H1 (cell line): Measurements from ENCODE around the gene LEFTY1. TPM values are rescaled to one million over a fixed set of nuclear protein-coding genes. Genes with fewer than 3 reads are reported as not detected.

Source experiments
- CBX5 ChIP-seq: fragments of 300-800, 300-1000 bp; sonication (generic); IDR thresholded peaks from 2 replicates; pipeline ENCODE4 v1.7.1; 2016; ENCODE audit warnings: antibody characterized with exemption, low read length, low read depth
- CBX8 ChIP-seq: fragments of 300-800, 300-1000 bp; sonication (generic); IDR thresholded peaks from 2 replicates; pipeline ENCODE4 v1.7.1; 2016; ENCODE audit warnings: low read depth, low read length, borderline replicate concordance
- EZH2 ChIP-seq: fragments of 200-600 bp; sonication (generic); IDR thresholded peaks from 2 replicates; pipeline ENCODE4 v1.7.1; 2012; ENCODE audit warnings: low read depth, mild to moderate bottlenecking, moderate library complexity, low read length, inconsistent platforms; ENCODE audit not compliant: severe bottlenecking
- HDAC6 ChIP-seq: IDR thresholded peaks from one replicate; pipeline ENCODE4 v1.7.1; 2012; ENCODE audit warnings: low read depth, mild to moderate bottlenecking, inconsistent platforms, low read length, moderate library complexity
- KDM4A ChIP-seq: IDR thresholded peaks from one replicate; pipeline ENCODE4 v1.7.1; 2012; ENCODE audit warnings: low read depth, mild to moderate bottlenecking, moderate library complexity, low read length, inconsistent platforms; ENCODE audit not compliant: severe bottlenecking
- MAFK ChIP-seq: IDR thresholded peaks from 2 replicates; pipeline ENCODE4 v1.6.1; 2012; ENCODE audit warnings: low read depth, mild to moderate bottlenecking, improper control_type of control experiment, low read length
- NANOG ChIP-seq: IDR thresholded peaks from 2 replicates; pipeline ENCODE4 v1.6.1; 2011; ENCODE audit warnings: low read length, low read depth, mild to moderate bottlenecking, inconsistent platforms; ENCODE audit not compliant: insufficient read depth, poor library complexity, severe bottlenecking
- PHF8 ChIP-seq: fragments of 200-600 bp; sonication (generic); conservative IDR thresholded peaks from 2 replicates; pipeline ENCODE4 v1.7.1; 2012; ENCODE audit warnings: low read depth, mild to moderate bottlenecking, inconsistent platforms, low read length, moderate library complexity
- RAD21 ChIP-seq, 2 experiments: IDR thresholded peaks in 1 of 2; conservative IDR thresholded peaks in 1 of 2; 2 replicates each; pipeline ENCODE4 v1.6.1; 2011; ENCODE audit warnings: low read depth in 2 of 2, low read length in 2 of 2, improper control_type of control experiment in 1 of 2, inconsistent platforms in 1 of 2, mild to moderate bottlenecking in 1 of 2, moderate library complexity in 1 of 2
- RBBP5 ChIP-seq: IDR thresholded peaks from 2 replicates; pipeline ENCODE4 v1.7.1; 2012; ENCODE audit warnings: low read depth, mild to moderate bottlenecking, inconsistent platforms, low read length, moderate library complexity, borderline replicate concordance
- RNF2 ChIP-seq: fragments of 200-900, 300-1000 bp; sonication (generic); IDR thresholded peaks from 2 replicates; pipeline ENCODE4 v1.7.1; 2016; ENCODE audit warnings: borderline replicate concordance, low read depth, mild to moderate bottlenecking, antibody characterized with exemption, low read length; ENCODE audit not compliant: poor library complexity, severe bottlenecking; ENCODE audit errors: missing control alignments
- SAP30 ChIP-seq: fragments of 300-600 bp; sonication (generic); IDR thresholded peaks from 2 replicates; pipeline ENCODE4 v1.7.1; 2012; ENCODE audit warnings: low read length, moderate library complexity, mild to moderate bottlenecking, inconsistent platforms; ENCODE audit not compliant: insufficient read depth, insufficient replicate concordance
- SUZ12 ChIP-seq: fragments of 200-600 bp; sonication (generic); IDR thresholded peaks from 2 replicates; pipeline ENCODE4 v1.6.1; 2012; ENCODE audit warnings: mild to moderate bottlenecking, inconsistent platforms, low read length, moderate library complexity, mixed read lengths
- TAF1 ChIP-seq: IDR thresholded peaks from 2 replicates; pipeline ENCODE4 v1.6.1; 2011; ENCODE audit warnings: mild to moderate bottlenecking, low read depth, low read length
- TBP ChIP-seq: IDR thresholded peaks from 2 replicates; pipeline ENCODE4 v1.6.1; 2011; ENCODE audit warnings: low read depth, low read length, improper control_type of control experiment
- TCF12 ChIP-seq: IDR thresholded peaks from 2 replicates; pipeline ENCODE4 v1.6.1; 2011; ENCODE audit warnings: low read depth, mild to moderate bottlenecking, low read length
- USF2 ChIP-seq: IDR thresholded peaks from 2 replicates; pipeline ENCODE4 v1.6.1; 2011; ENCODE audit warnings: low read length, improper control_type of control experiment
- ZNF274 ChIP-seq: IDR thresholded peaks from 2 replicates; pipeline ENCODE4 v1.7.0; 2012; ENCODE audit warnings: low read length, borderline replicate concordance; ENCODE audit errors: extremely low read depth
- polyA plus RNA-seq, 7 experiments: library from polyadenylated mRNA; depleted of rRNA in 3 of 7; stranded (reverse) in 5 of 7; unstranded in 2 of 7; fragments of >200 nt in 5 of 7; fragments of 200-250 nt in 2 of 7; gene quantifications; 1 replicate in 5 of 7; 2 replicates in 1 of 7; 4 replicates in 1 of 7; pipeline versions ENCODE4 v1.2.1 to v1.2.3, GENCODE V29; 2011 to 2013; ENCODE audit warnings: missing spikeins in 2 of 7, mixed read lengths in 2 of 7
- total RNA-seq: library from RNA; stranded (reverse); fragmentation: NEBNext Ultra II Directional; extraction: Animal tissue kit (Norgen Biotek cat#: 25700); gene quantifications from 2 replicates; pipeline ENCODE4 v1.2.1, GENCODE V29; 2021
- TF ChIP-seq, protein P1 (sequence below): IDR thresholded peaks from 2 replicates; pipeline ENCODE4 v1.6.1; 2012; ENCODE audit warnings: low read length, inconsistent platforms

Gene LEFTY1
- total and polyA plus RNA-seq, 2 of the 8 experiments (the other 6 are each of a cell fraction or from before 2014, with no cell fraction given), result 4.5 to 11.7 TPM

DNA sequence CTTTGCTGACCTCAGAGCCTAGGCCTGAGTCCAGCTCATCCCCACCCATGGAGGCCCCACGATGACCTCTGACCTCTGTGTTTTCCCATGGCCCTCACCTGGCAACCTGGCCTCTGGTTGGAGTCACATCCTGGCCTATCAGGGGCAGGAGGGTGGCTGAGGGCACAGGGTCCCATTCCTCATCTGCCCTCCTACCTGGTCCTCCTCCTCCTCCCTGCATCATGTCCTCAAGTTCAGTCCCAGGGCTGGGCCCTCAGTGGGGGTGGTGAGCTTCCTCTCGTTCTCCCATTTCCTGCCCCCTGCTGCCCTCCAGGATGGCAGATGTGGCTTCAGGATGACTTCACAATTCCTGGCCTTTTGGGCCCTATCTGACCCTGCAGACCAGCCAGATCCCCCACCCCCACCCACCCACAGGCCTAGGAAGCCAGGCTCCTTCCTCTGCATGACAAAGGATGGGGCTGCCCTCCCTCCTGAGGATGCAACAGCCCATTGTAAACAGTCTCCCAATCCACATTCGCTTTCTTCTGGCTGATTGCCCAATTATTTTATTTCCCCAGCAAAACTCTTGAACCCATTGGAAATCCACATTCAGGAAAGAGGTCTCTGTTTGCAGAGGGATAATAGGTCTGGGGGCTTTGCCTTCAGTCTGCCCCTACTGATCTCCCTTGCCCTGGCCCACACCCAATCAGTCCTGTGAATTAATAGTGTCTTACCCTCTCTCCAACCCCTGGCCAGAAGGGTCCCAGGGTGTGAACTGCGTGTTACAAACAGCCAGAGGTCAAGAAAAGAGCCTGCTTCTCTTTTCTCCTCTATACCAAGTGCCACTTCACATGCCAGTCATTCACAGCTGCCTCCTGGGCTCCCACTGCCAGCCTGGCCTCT lies 10.3 kb upstream of the LEFTY1 start (continued):
- TF ChIP-seq RBBP5 (peak; percentile 52; the same call in 1 of the 2 replicates), SUZ12 (no peak), RAD21 (IDR thresholded peaks at IDR 0.05 in 1 of 2, conservative IDR thresholded peaks at IDR 0.05 in 1 of 2; ENCODE audit: low read depth in 2 of 2, low read length in 2 of 2) (no peak), SAP30 (no peak), CBX5 (no peak), NANOG (peak; percentile 91), CBX8 (no peak), EZH2 (no peak), KDM4A (no peak), ZNF274 (no peak), USF2 (no peak), MAFK (peak; percentile 51; the same call in 1 of the 2 replicates), HDAC6 (no peak), TCF12 (peak; percentile 70), RNF2 (no peak), PHF8 (no peak), TBP (no peak), TAF1 (no peak)
- TF ChIP-seq, protein P1, sequence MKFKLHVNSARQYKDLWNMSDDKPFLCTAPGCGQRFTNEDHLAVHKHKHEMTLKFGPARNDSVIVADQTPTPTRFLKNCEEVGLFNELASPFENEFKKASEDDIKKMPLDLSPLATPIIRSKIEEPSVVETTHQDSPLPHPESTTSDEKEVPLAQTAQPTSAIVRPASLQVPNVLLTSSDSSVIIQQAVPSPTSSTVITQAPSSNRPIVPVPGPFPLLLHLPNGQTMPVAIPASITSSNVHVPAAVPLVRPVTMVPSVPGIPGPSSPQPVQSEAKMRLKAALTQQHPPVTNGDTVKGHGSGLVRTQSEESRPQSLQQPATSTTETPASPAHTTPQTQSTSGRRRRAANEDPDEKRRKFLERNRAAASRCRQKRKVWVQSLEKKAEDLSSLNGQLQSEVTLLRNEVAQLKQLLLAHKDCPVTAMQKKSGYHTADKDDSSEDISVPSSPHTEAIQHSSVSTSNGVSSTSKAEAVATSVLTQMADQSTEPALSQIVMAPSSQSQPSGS, result no peak
